Adrenal gland (tissue), 12 donors: ENCODE data around the gene SAFB. TPM values are rescaled to one million over a fixed set of nuclear protein-coding genes. Genes with fewer than 3 reads are reported as not detected.

Experiments used
- DNase-seq, 7 donors: peaks; one replicate each; pipeline ENCODE4 v3.0.0-alpha.2; 2019 to 2020
- H3K27ac ChIP-seq, 5 donors: fragments of 200-600 bp; sonication (generic) in 4 of 5; 1 replicate in 3 of 5; 2 replicates in 2 of 5; pipeline versions ENCODE4 v1.5.1 to v1.8.0; 2016 to 2020; ENCODE audit warnings: mild to moderate bottlenecking in 1 of 5
- H3K27me3 ChIP-seq: fragments of 200-600 bp; 2 replicates; pipeline ENCODE4 v1.8.0; 2021
- H3K36me3 ChIP-seq, 2 donors: fragments of 200-600 bp; replicated peaks in 1 of 2; 1 replicate in 1 of 2; 2 replicates in 1 of 2; pipeline versions ENCODE4 v1.5.1 to v1.8.0; 2018 to 2022
- H3K4me1 ChIP-seq, 2 donors: fragments of 200-600 bp; replicated peaks in 1 of 2; 1 replicate in 1 of 2; 2 replicates in 1 of 2; pipeline versions ENCODE4 v1.5.1 to v1.8.0; 2018 to 2021
- H3K4me3 ChIP-seq, 4 donors: fragments of 200-600 bp; sonication (generic) in 3 of 4; one replicate each; pipeline ENCODE4 v1.5.1; 2016 to 2018
- H3K9me3 ChIP-seq, 3 donors: fragments of 200-600 bp; sonication (generic) in 1 of 3; replicated peaks in 1 of 3; 1 replicate in 2 of 3; 2 replicates in 1 of 3; pipeline versions ENCODE4 v1.5.1 to v1.8.0; 2016 to 2021
- CTCF ChIP-seq, 6 experiments: fragments of 450-650 bp in 4 of 6; fragments of 200-600 bp in 2 of 6; sonication (generic) in 1 of 6; IDR thresholded peaks; 1 replicate in 5 of 6; 2 replicates in 1 of 6; pipeline versions ENCODE4 v1.5.1 to v1.8.0; 2016 to 2021; ENCODE audit warnings: antibody characterized with exemption in 6 of 6, mild to moderate bottlenecking in 2 of 6, moderate library complexity in 1 of 6
- POLR2A ChIP-seq, 2 donors: fragments of 450-650 bp; IDR thresholded peaks; one replicate each; pipeline ENCODE4 v1.6.1; 2017; ENCODE audit warnings: antibody characterized with exemption in 2 of 2, mild to moderate bottlenecking in 2 of 2, moderate library complexity in 1 of 2
- WGBS, 4 donors: extraction: QIAGEN DNeasy Blood & Tissue Kit in 2 of 4; methylation state at CpG; one replicate each; pipeline versions ENCODE4 v1.1.5 to v1.1.7; 2013 to 2017; 5-methylcytosine and 5-hydroxymethylcytosine counted together
- intact Hi-C, 2 donors: fragments of 100-400 bp; cut with DNase I; formaldehyde crosslinking; loops; one replicate each; pipeline versions ENCODE4 v1.14.1 to v1.15.0; 2022 to 2023
- polyA plus RNA-seq, 3 donors: library from polyadenylated mRNA; stranded (reverse); fragments of 200-250 nt in 2 of 3; fragments of 350-450 nt in 1 of 3; fragmentation: Illumina TruSeq in 1 of 3; extraction: RNeasy Lipid Tissue Mini Kit (QIAGEN cat#74804) in 1 of 3; gene quantifications; one replicate each; pipeline ENCODE4 v1.2.3, GENCODE V29; 2013 to 2014
- total RNA-seq, 9 donors: library from RNA; depleted of rRNA in 4 of 9; stranded (reverse); fragments of >200 nt in 4 of 9; fragments of 120-200 nt in 1 of 9; fragmentation: NEBNext Ultra II Directional in 1 of 9; extraction: Animal tissue kit (Norgen Biotek cat#: 25700) in 1 of 9; gene quantifications; one replicate each; pipeline versions ENCODE4 v1.1.0 to v1.2.4, GENCODE V29; 2013 to 2023
- donor health status: healthy with polysubstance abuse.
- donor health status: Bipolar disorder and iron deficiency.
- donor health status: DM: yes; HTN: yes; CAD: no.
- donor health status: DM: no; HTN: no; CAD: no.
- donor health status: DM: no; HTN: no; CAD: no.
- donor health status: DM: yes; HTN: yes; CAD: no.

The SAFB gene
- total and polyA plus RNA-seq, 12 donors = 38.4 to 125 (median 55.5) TPM

GRCh38 chr19:5677580-5677979, 54.7 kb downstream of the SAFB start:
- H3K4me3 ChIP-seq = no peak overlapping the region
- TF ChIP-seq POLR2A (IDR thresholded peaks at IDR 0.05) (no peak), CTCF (IDR thresholded peaks at IDR 0.05) (no peak)
- no peaks in the 10 kb centered on the region for H3K9me3 ChIP-seq
- peak in 2 of 7 donors; percentile 14 to 25 for DNase-seq
- H3K27me3 ChIP-seq = no peaks in the 10 kb centered on the region
- no peak overlapping the region for H3K27ac ChIP-seq
- 83 to 89% (median 87%) methylated on average over 5 to 9 of the region's 9 CpGs for WGBS, 4 donors
- intact Hi-C loops = loop anchor here (5.0 kb wide), 2 partner anchors 50 to 590 kb away; no protein-coding TSS in a partner anchor
- H3K4me1 ChIP-seq = peaks cover 13% of the 10 kb centered on the region in 2 donors
- H3K36me3 ChIP-seq = no peaks in the 10 kb centered on the region

GRCh38 chr19:5678071-5678718, 55.3 kb downstream of the SAFB start:
- no peak overlapping the region for H3K27ac ChIP-seq
- H3K9me3 ChIP-seq = no peaks in the 10 kb centered on the region
- no peak overlapping the region for H3K4me3 ChIP-seq
- DNase-seq = peak in 3 of 7 donors; percentile 22 to 32 (median 25)
- intact Hi-C loops = loop anchor here (5.0 kb wide), 2 partner anchors 51 to 591 kb away; no protein-coding TSS in a partner anchor
- no peak for TF ChIP-seq CTCF (IDR thresholded peaks at IDR 0.05)
- no peak for TF ChIP-seq POLR2A (IDR thresholded peaks at IDR 0.05)
- H3K4me1 ChIP-seq = peaks cover 13% of the 10 kb centered on the region in 2 donors
- no peaks in the 10 kb centered on the region for H3K36me3 ChIP-seq
- no peaks in the 10 kb centered on the region for H3K27me3 ChIP-seq
- 85 to 88% (median 86%) methylated on average over 7 to 22 of the region's 22 CpGs for WGBS, 4 donors

- Histone ChIP-seq H3K27ac (peak overlapping the region in 3 of 5 donors; percentile 77 to 90 (median 89)), H3K9me3 (no peaks in the 10 kb centered on the region), H3K27me3 (no peaks in the 10 kb centered on the region), H3K36me3 (no peaks in the 10 kb centered on the region), H3K4me3 (peak overlapping the region; percentile 73 to 99 (median 92)), H3K4me1 (peaks cover 13% of the 10 kb centered on the region in 2 donors)
- peak in 3 of 7 donors; percentile 42 to 51 (median 50) for DNase-seq
- no peak for TF ChIP-seq POLR2A (IDR thresholded peaks at IDR 0.05)
- TF ChIP-seq CTCF (IDR thresholded peaks at IDR 0.05) = no peak
- intact Hi-C loops = loop anchor here (5.0 kb wide), 2 partner anchors 52 to 592 kb away; no protein-coding TSS in a partner anchor
- WGBS, 4 donors = 24 to 38% (median 27%) methylated on average over 11 to 26 of the region's 26 CpGs
These were observed 56.6 kb downstream of the SAFB start for GRCh38 chr19:5679289-5680083.

GRCh38 chr19:5680084-5680436, 57.2 kb downstream of the SAFB start:
- H3K4me3 ChIP-seq = peak overlapping the region; percentile 73 to 99 (median 92)
- 0% methylated on average over 3 to 23 of the region's 23 CpGs for WGBS, 4 donors
- intact Hi-C loops = no loop called here
- peak in 6 of 7 donors; percentile 49 to 82 (median 61) for DNase-seq
- H3K4me1 ChIP-seq = peaks cover 13% of the 10 kb centered on the region in 2 donors
- H3K27me3 ChIP-seq = no peaks in the 10 kb centered on the region
- H3K36me3 ChIP-seq = no peaks in the 10 kb centered on the region
- peak overlapping the region in 4 of 5 donors; percentile 77 to 90 (median 86) for H3K27ac ChIP-seq
- peak in 2 of 6 experiments; percentile 15 to 33 for TF ChIP-seq CTCF (IDR thresholded peaks at IDR 0.05)
- no peak for TF ChIP-seq POLR2A (IDR thresholded peaks at IDR 0.05)
- no peaks in the 10 kb centered on the region for H3K9me3 ChIP-seq
